Testis (tissue), 2 donors: ENCODE results near the gene BUB1.
"Not testable (repeated sequence)": the region's sequence is repeated elsewhere in the genome, so short reads cannot be mapped to it uniquely, and the experiment has no call there.

Experiments used
- POLR2A ChIP-seq: fragments of 450-650 bp; IDR thresholded peaks from one replicate; pipeline ENCODE4 v1.6.1; 2017; ENCODE audit warnings: antibody characterized with exemption, mild to moderate bottlenecking, moderate library complexity
- TF ChIP-seq, protein P1 (sequence below), 3 experiments: fragments of 450-650 bp in 2 of 3; fragments of 200-600 bp in 1 of 3; sonication (generic) in 1 of 3; IDR thresholded peaks; one replicate each; pipeline ENCODE4 v1.5.1; 2016 to 2019; ENCODE audit warnings: antibody characterized with exemption in 3 of 3, mild to moderate bottlenecking in 2 of 3, moderate library complexity in 1 of 3

DNA sequence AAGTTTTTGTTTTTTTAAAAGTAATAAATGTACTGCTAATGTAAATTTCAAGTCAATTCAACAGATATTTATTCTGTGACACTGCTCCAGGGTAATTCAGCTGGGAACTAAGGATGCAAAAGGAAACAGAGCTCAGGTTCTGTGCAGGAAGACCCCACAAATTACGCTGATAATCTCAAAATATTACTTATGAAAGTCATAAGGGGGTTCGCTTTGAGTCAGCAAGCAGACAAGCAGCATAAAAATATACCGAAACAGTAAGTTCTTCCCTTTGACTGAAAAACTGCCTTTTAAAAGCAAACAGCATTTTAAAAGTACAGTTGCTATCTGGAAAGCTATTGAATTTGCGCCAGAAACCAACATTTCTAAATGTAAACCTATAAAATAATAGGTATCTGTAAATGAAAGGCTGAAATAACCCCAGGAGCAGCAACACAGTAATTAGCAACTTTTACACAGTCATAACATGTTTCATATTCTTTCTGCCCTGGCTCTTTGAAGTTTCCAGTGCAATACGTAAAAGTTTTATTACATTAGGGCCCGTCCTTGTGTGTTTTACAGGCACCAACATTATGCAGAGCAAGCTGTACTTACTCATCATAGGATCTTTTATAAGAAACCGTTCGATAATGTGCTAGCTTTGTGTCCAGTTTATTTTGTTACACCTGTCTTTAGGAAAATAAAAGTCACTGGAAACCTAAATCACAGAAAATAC, 68.9 kb downstream of the BUB1 start:
- TF ChIP-seq, protein P1, sequence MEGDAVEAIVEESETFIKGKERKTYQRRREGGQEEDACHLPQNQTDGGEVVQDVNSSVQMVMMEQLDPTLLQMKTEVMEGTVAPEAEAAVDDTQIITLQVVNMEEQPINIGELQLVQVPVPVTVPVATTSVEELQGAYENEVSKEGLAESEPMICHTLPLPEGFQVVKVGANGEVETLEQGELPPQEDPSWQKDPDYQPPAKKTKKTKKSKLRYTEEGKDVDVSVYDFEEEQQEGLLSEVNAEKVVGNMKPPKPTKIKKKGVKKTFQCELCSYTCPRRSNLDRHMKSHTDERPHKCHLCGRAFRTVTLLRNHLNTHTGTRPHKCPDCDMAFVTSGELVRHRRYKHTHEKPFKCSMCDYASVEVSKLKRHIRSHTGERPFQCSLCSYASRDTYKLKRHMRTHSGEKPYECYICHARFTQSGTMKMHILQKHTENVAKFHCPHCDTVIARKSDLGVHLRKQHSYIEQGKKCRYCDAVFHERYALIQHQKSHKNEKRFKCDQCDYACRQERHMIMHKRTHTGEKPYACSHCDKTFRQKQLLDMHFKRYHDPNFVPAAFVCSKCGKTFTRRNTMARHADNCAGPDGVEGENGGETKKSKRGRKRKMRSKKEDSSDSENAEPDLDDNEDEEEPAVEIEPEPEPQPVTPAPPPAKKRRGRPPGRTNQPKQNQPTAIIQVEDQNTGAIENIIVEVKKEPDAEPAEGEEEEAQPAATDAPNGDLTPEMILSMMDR (IDR thresholded peaks at IDR 0.05): not testable (repeated sequence)
- TF ChIP-seq POLR2A: not testable (repeated sequence)
